IMR-90 (cell line): Measurements from ENCODE around the gene KCNH2. TPM values are rescaled to one million over a fixed set of nuclear protein-coding genes. Genes with fewer than 3 reads are reported as not detected.

Source experiments
- ATAC-seq: fragments of 200-7000 bp; cut with Tn5 transposase; 2 replicates; pipeline ENCODE4 v1.9.1; 2020; ENCODE audit warnings: low read depth, mild to moderate bottlenecking, moderate library complexity
- BruUV-seq: library from RNA; stranded (reverse); fragments of 400-500 nt; replicated peaks from 2 replicates; lab custom pipeline; 2021; lab: Mats Ljungman, UMichigan
- CTCF ChIA-PET: fragments of 300-600 bp; formaldehyde crosslinking; extraction: SDS; loops from one replicate; lab custom pipeline; 2021; ENCODE audit warnings: antibody characterized with exemption; lab: Yijun Ruan, JAX
- POLR2A ChIA-PET: fragments of 300-600 bp; sonication (Branson Sonifier 250); formaldehyde crosslinking; loops from one replicate; lab custom pipeline; 2022; ENCODE audit warnings: antibody characterized with exemption; ENCODE audit not compliant: unreplicated experiment; lab: Charles Lee
- DNase-seq: peaks from one replicate; pipeline ENCODE4 v3.0.0; 2013
- H2AFZ ChIP-seq: replicated peaks from 2 replicates; pipeline ENCODE3; 2013; ENCODE audit warnings: low read length, mild to moderate bottlenecking; ENCODE audit not compliant: poor library complexity
- H2AK5ac ChIP-seq: 2 replicates; pipeline ENCODE4 v1.6.1; 2013; ENCODE audit warnings: low read depth, low read length, inconsistent platforms
- H2AK9ac ChIP-seq: replicated peaks from 2 replicates; pipeline ENCODE3; 2013; ENCODE audit warnings: mild to moderate bottlenecking, low read depth, low read length, moderate library complexity; ENCODE audit not compliant: poor library complexity
- H2BK120ac ChIP-seq: 2 replicates; pipeline ENCODE4 v1.6.1; 2013; ENCODE audit warnings: low read depth, low read length, inconsistent platforms
- H2BK15ac ChIP-seq: 3 replicates; pipeline ENCODE4 v1.6.1; 2013; ENCODE audit warnings: low read depth, low read length, inconsistent platforms
- H2BK20ac ChIP-seq: 2 replicates; pipeline ENCODE4 v1.6.1; 2013; ENCODE audit warnings: low read depth, mild to moderate bottlenecking, inconsistent platforms, low read length, moderate library complexity
- H2BK5ac ChIP-seq: 2 replicates; pipeline ENCODE4 v1.6.1; 2013; ENCODE audit warnings: mild to moderate bottlenecking, low read depth, low read length, inconsistent platforms; ENCODE audit not compliant: poor library complexity, severe bottlenecking
- H3K14ac ChIP-seq: replicated peaks from 2 replicates; pipeline ENCODE4 v1.6.1; 2013; ENCODE audit warnings: low read depth, low read length, inconsistent platforms
- H3K18ac ChIP-seq: 2 replicates; pipeline ENCODE4 v1.6.1; 2013; ENCODE audit warnings: low read depth, low read length, control low read depth
- H3K23ac ChIP-seq: 2 replicates; pipeline ENCODE4 v1.6.1; 2013; ENCODE audit warnings: low read depth, low read length, inconsistent platforms
- H3K27ac ChIP-seq: 2 replicates; pipeline ENCODE4 v1.5.1; 2013; ENCODE audit warnings: mild to moderate bottlenecking, control low read depth, low read length; ENCODE audit not compliant: insufficient read depth
- H3K27me3 ChIP-seq: 2 replicates; pipeline ENCODE4 v1.6.1; 2013; ENCODE audit warnings: low read length; ENCODE audit not compliant: control insufficient read depth, insufficient read depth
- H3K36me3 ChIP-seq: 2 replicates; pipeline ENCODE4 v1.6.1; 2013; ENCODE audit warnings: low read length, mixed read lengths; ENCODE audit not compliant: control insufficient read depth, insufficient read depth
- H3K4ac ChIP-seq: 2 replicates; pipeline ENCODE4 v1.6.1; 2013; ENCODE audit warnings: low read depth, low read length, inconsistent platforms
- H3K4me1 ChIP-seq: 2 replicates; pipeline ENCODE4 v1.6.1; 2013; ENCODE audit warnings: low read length, mixed read lengths; ENCODE audit not compliant: control insufficient read depth, insufficient read depth
- H3K4me2 ChIP-seq: 2 replicates; pipeline ENCODE4 v1.6.1; 2013; ENCODE audit warnings: low read depth, mild to moderate bottlenecking, control low read depth, low read length, moderate library complexity
- H3K4me3 ChIP-seq: 2 replicates; pipeline ENCODE4 v1.5.1; 2013; ENCODE audit warnings: low read depth, mild to moderate bottlenecking, control low read depth, low read length, moderate library complexity; ENCODE audit not compliant: insufficient read depth
- H3K56ac ChIP-seq: 2 replicates; pipeline ENCODE4 v1.6.1; 2013; ENCODE audit warnings: low read length, inconsistent platforms; ENCODE audit not compliant: insufficient read depth; ENCODE audit errors: extremely low read depth
- H3K79me1 ChIP-seq, 2 experiments: 2 replicates each; pipeline ENCODE4 v1.6.1; 2013; ENCODE audit warnings: low read length in 2 of 2, inconsistent platforms in 1 of 2, low read depth in 1 of 2
- H3K9ac ChIP-seq: 2 replicates; pipeline ENCODE4 v1.6.1; 2013; ENCODE audit warnings: low read depth, low read length, control low read depth
- H3K9me1 ChIP-seq: 2 replicates; pipeline ENCODE4 v1.6.1; 2013; ENCODE audit warnings: low read length, inconsistent platforms; ENCODE audit not compliant: insufficient read depth
- H3K9me3 ChIP-seq: 2 replicates; pipeline ENCODE4 v1.6.1; 2013; ENCODE audit warnings: low read length; ENCODE audit not compliant: control insufficient read depth, insufficient read depth
- H4K20me1 ChIP-seq: 2 replicates; pipeline ENCODE4 v1.6.1; 2013; ENCODE audit warnings: low read length, inconsistent platforms; ENCODE audit not compliant: insufficient read depth
- H4K5ac ChIP-seq: 2 replicates; pipeline ENCODE4 v1.6.1; 2013; ENCODE audit warnings: mild to moderate bottlenecking, low read depth, low read length, control low read depth
- H4K8ac ChIP-seq, 2 experiments: 2 replicates each; pipeline ENCODE4 v1.6.1; 2013; ENCODE audit warnings: low read depth in 2 of 2, low read length in 2 of 2, control low read depth in 1 of 2, inconsistent platforms in 1 of 2
- H4K91ac ChIP-seq: 2 replicates; pipeline ENCODE4 v1.6.1; 2013; ENCODE audit warnings: low read depth, low read length, inconsistent platforms; ENCODE audit not compliant: insufficient read depth
- FOS ChIP-seq: fragments of 150-350 bp; IDR thresholded peaks from 2 replicates; pipeline ENCODE4 v1.6.1; 2016; ENCODE audit warnings: low read depth, low read length
- NFE2L2 ChIP-seq: fragments of 150-350 bp; IDR thresholded peaks from 2 replicates; pipeline ENCODE4 v1.6.1; 2016; ENCODE audit warnings: low read depth, mild to moderate bottlenecking, low read length
- POLR2A ChIP-seq: IDR thresholded peaks from 2 replicates; pipeline ENCODE4 v1.6.1; 2012; ENCODE audit warnings: mild to moderate bottlenecking, low read depth, low read length
- WGBS, 2 experiments: methylation state at CpG; one replicate each; pipeline versions ENCODE4 v1.1.5 to v1.1.7; 2013; ENCODE audit warnings: missing lambda C conversion rate in 2 of 2; ENCODE audit not compliant: insufficient read length in 1 of 2; ENCODE audit errors: extremely low coverage in 2 of 2; 5-methylcytosine and 5-hydroxymethylcytosine counted together
- dilution Hi-C: fragments of 300-500 bp; cut with HindIII; formaldehyde crosslinking; loops from one replicate; pipeline ENCODE4 v1.14.3; 2018; ENCODE audit warnings: low sequenced_read_pairs; ENCODE audit not compliant: unreplicated experiment
- in situ Hi-C: fragments of 300-500 bp; cut with MboI; formaldehyde crosslinking; loops from 3 replicates; pipeline ENCODE4 v1.14.3; 2019; ENCODE audit warnings: low sequenced_read_pairs, inconsistent platforms, mixed read lengths
- intact Hi-C: fragments of 100-400 bp; cut with micrococcal nuclease; formaldehyde crosslinking; loops from 2 replicates; pipeline ENCODE4 v1.10.0; 2022
- polyA plus RNA-seq, 3 experiments: library from polyadenylated mRNA; depleted of rRNA; stranded (reverse); fragments of >200 nt; gene quantifications; 2 replicates each; pipeline ENCODE4 v1.2.3, GENCODE V29; 2012; ENCODE audit warnings: low replicate concordance in 1 of 3
- total RNA-seq: library from RNA; depleted of rRNA; stranded (reverse); fragments of >200 nt; gene quantifications from 2 replicates; pipeline ENCODE4 v1.2.3, GENCODE V29; 2012

Gene KCNH2
- total and polyA plus RNA-seq, 2 of the 4 experiments (the other 2 are of a cell fraction): 0.90 to 2.1 TPM

DNA sequence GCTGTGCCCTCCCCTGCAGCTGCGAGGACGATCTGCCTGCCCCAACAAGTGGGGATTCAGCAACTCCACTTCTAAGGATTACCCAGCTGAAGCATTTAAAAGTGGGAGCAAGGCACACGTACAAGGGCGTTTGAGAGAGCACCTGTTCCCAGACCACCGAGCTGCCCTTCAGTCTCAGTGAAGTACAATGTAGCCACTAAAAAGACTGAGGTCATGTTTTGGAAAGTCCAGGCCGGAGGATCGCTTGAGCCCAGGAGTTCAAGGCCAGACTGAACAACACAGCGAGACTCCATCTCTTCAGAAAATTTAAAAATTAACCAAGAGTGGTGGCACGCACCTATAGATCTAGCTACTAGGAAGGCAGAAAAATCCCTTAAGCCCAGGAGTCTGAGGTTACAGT lies 27.4 kb upstream of the KCNH2 start:
- Histone ChIP-seq H3K4me2 (no peak overlapping the region), H2BK5ac (no peak overlapping the region), H3K4me3 (no peak overlapping the region), H3K9ac (no peak overlapping the region), H3K14ac (no peak overlapping the region), H4K8ac (no peak overlapping the region), H4K5ac (no peak overlapping the region), H3K9me1 (no peaks in the 10 kb centered on the region), H3K79me1 (no peaks in the 10 kb centered on the region), H2AK9ac (no peak overlapping the region), H4K91ac (no peak overlapping the region), H3K27ac (no peak overlapping the region), H2BK120ac (no peak overlapping the region), H3K23ac (no peak overlapping the region), H3K36me3 (no peaks in the 10 kb centered on the region), H2BK20ac (no peak overlapping the region), H3K56ac (no peak overlapping the region), H3K27me3 (peaks cover 16% of the 10 kb centered on the region), H2BK15ac (no peak overlapping the region), H2AK5ac (no peak overlapping the region), H3K4me1 (peaks cover 2% of the 10 kb centered on the region; the same call in 1 of the 2 replicates), H3K4ac (no peak overlapping the region), H2AFZ (no peak overlapping the region), H3K9me3 (no peaks in the 10 kb centered on the region), H3K18ac (no peak overlapping the region), H4K20me1 (no peaks in the 10 kb centered on the region)
- 48% methylated on average over 3 of the region's 9 CpGs; no CpG with 5 or more reads in 1 of the 2 experiments for WGBS, 2 experiments
- TF ChIP-seq FOS (no peak), POLR2A (no peak), NFE2L2 (no peak)
- intact Hi-C loops: no loop called here
- ATAC-seq: no peak
- ChIA-PET CTCF (interaction anchor here (2.0 kb wide), 1 partner anchor 43 kb away, joined by 4 read pairs; no protein-coding TSS in a partner anchor), POLR2A (no interaction called here)
- no TSS peak for BruUV-seq
- dilution Hi-C loops: no loop called here
- DNase-seq: no peak
- in situ Hi-C loops: no loop called here
